Uterus (tissue), 2 donors: ENCODE measurements around the gene ADAR.

Source experiments
- POLR2A ChIP-seq, 2 donors: fragments of 450-650 bp; IDR thresholded peaks; one replicate each; pipeline ENCODE4 v1.6.1; 2016; ENCODE audit warnings: antibody characterized with exemption in 2 of 2, mild to moderate bottlenecking in 1 of 2, moderate library complexity in 1 of 2
- TF ChIP-seq, protein P1 (sequence below), 4 experiments: fragments of 200-600 bp in 2 of 4; fragments of 450-650 bp in 2 of 4; sonication (generic) in 2 of 4; IDR thresholded peaks; one replicate each; pipeline ENCODE4 v1.5.1; 2016 to 2019; ENCODE audit warnings: antibody characterized with exemption in 4 of 4, mild to moderate bottlenecking in 2 of 4, moderate library complexity in 1 of 4

DNA sequence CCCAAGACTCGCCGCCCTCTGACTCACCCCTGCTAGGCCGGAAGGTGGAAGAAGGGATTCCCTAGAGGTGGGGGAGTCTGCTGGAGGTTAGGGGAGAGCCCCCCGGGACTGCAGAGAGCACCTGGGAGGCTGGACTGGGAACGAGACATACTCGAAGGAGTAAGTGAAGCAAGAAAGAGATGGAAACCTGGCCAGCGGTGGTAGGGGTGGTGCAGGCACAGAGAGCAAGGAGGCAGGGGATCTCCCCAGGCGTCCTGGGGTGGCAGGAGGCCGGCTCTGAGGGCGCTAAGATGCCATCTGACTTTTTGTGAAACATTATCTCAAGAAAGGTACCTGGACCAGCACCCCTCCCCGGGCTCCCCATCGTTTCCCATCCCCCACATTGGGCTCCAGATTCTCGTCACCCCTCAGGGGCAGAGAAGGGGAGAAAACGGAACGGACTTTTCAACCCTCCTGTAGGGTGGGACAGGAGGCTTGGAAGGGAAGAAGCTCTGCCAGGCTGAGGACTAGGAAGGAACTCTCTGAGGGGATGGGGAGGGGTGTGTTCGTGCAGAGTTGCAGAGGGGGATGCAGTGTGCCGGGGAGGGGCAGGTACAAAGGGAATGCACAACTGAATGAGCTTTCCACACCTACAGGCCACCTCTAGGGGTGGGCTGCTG lies 39.7 kb downstream of the ADAR start:
- TF ChIP-seq, protein P1, sequence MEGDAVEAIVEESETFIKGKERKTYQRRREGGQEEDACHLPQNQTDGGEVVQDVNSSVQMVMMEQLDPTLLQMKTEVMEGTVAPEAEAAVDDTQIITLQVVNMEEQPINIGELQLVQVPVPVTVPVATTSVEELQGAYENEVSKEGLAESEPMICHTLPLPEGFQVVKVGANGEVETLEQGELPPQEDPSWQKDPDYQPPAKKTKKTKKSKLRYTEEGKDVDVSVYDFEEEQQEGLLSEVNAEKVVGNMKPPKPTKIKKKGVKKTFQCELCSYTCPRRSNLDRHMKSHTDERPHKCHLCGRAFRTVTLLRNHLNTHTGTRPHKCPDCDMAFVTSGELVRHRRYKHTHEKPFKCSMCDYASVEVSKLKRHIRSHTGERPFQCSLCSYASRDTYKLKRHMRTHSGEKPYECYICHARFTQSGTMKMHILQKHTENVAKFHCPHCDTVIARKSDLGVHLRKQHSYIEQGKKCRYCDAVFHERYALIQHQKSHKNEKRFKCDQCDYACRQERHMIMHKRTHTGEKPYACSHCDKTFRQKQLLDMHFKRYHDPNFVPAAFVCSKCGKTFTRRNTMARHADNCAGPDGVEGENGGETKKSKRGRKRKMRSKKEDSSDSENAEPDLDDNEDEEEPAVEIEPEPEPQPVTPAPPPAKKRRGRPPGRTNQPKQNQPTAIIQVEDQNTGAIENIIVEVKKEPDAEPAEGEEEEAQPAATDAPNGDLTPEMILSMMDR (IDR thresholded peaks at IDR 0.05): no peak
- TF ChIP-seq POLR2A (IDR thresholded peaks at IDR 0.05): no peak
